Neuronal stem cell (in vitro differentiated cells): ENCODE data around the gene CIAPIN1.

Experiments
- DNase-seq: peaks from one replicate; pipeline ENCODE4 v3.0.0-alpha.2; 2013; ENCODE audit warnings: low spot score
- H2AFZ ChIP-seq: one replicate; pipeline ENCODE4 v1.6.1; 2013; ENCODE audit warnings: mild to moderate bottlenecking, low read length, inconsistent platforms
- H2AK5ac ChIP-seq: 2 replicates; pipeline ENCODE4 v1.6.1; 2013; ENCODE audit warnings: low read depth, mild to moderate bottlenecking, inconsistent platforms, low read length, moderate library complexity, mixed read lengths
- H2BK120ac ChIP-seq: 2 replicates; pipeline ENCODE4 v1.6.1; 2013; ENCODE audit warnings: low read depth, mild to moderate bottlenecking, inconsistent platforms, low read length, moderate library complexity, mixed read lengths
- H2BK12ac ChIP-seq: one replicate; pipeline ENCODE4 v1.6.1; 2013; ENCODE audit warnings: low read length, inconsistent platforms
- H2BK15ac ChIP-seq: 2 replicates; pipeline ENCODE4 v1.6.1; 2013; ENCODE audit warnings: mild to moderate bottlenecking, low read length, inconsistent platforms, mixed read lengths
- H2BK5ac ChIP-seq: one replicate; pipeline ENCODE4 v1.6.1; 2013; ENCODE audit warnings: inconsistent platforms, mild to moderate bottlenecking, low read length, moderate library complexity
- H3K14ac ChIP-seq: one replicate; pipeline ENCODE4 v1.6.1; 2013; ENCODE audit warnings: low read length, inconsistent platforms
- H3K18ac ChIP-seq: 2 replicates; pipeline ENCODE4 v1.6.1; 2013; ENCODE audit warnings: low read length, inconsistent platforms
- H3K23ac ChIP-seq: 2 replicates; pipeline ENCODE4 v1.6.1; 2013; ENCODE audit warnings: low read depth, mild to moderate bottlenecking, mixed read lengths, low read length, inconsistent platforms; ENCODE audit not compliant: poor library complexity
- H3K27ac ChIP-seq: replicated peaks from 3 replicates; pipeline ENCODE4 v1.5.1; 2013; ENCODE audit warnings: low read length, inconsistent platforms
- H3K27me3 ChIP-seq, 3 experiments: 2 replicates each; pipeline ENCODE4 v1.6.1; 2013; ENCODE audit warnings: low read length in 3 of 3, mild to moderate bottlenecking in 2 of 3, inconsistent platforms in 1 of 3, low read depth in 1 of 3, mixed read lengths in 1 of 3, moderate library complexity in 1 of 3; ENCODE audit not compliant: control insufficient read depth in 3 of 3, insufficient read depth in 3 of 3
- H3K36me3 ChIP-seq, 2 donors: replicated peaks in 1 of 2; 2 replicates each; pipeline ENCODE4 v1.6.1; 2013; ENCODE audit warnings: low read length in 2 of 2; ENCODE audit not compliant: control insufficient read depth in 2 of 2, insufficient read depth in 2 of 2
- H3K4ac ChIP-seq: 2 replicates; pipeline ENCODE4 v1.6.1; 2013; ENCODE audit warnings: inconsistent platforms, mild to moderate bottlenecking, low read length, moderate library complexity
- H3K4me1 ChIP-seq, 2 donors: 1 replicate in 1 of 2; 2 replicates in 1 of 2; pipeline ENCODE4 v1.6.1; 2013; ENCODE audit warnings: low read length in 2 of 2, low read depth in 1 of 2; ENCODE audit not compliant: control insufficient read depth in 2 of 2, insufficient read depth in 1 of 2
- H3K4me2 ChIP-seq: one replicate; pipeline ENCODE4 v1.6.1; 2013; ENCODE audit warnings: mild to moderate bottlenecking, low read length, inconsistent platforms; ENCODE audit not compliant: insufficient read depth, poor library complexity, severe bottlenecking
- H3K4me3 ChIP-seq, 2 donors: 2 replicates each; pipeline ENCODE4 v1.5.1; 2013; ENCODE audit warnings: low read length in 2 of 2, mild to moderate bottlenecking in 2 of 2, inconsistent platforms in 1 of 2, moderate library complexity in 1 of 2
- H3K79me1 ChIP-seq: one replicate; pipeline ENCODE4 v1.6.1; 2013; ENCODE audit warnings: low read depth, mild to moderate bottlenecking, inconsistent platforms, low read length, moderate library complexity
- H3K9ac ChIP-seq: one replicate; pipeline ENCODE4 v1.6.1; 2013; ENCODE audit warnings: mild to moderate bottlenecking, low read depth, low read length, inconsistent platforms; ENCODE audit not compliant: poor library complexity
- H3K9me3 ChIP-seq, 2 donors: replicated peaks in 1 of 2; 2 replicates each; pipeline versions ENCODE3 to v1.6.1; 2013; ENCODE audit warnings: low read length in 2 of 2, mild to moderate bottlenecking in 2 of 2, inconsistent platforms in 1 of 2, low read depth in 1 of 2, mixed read lengths in 1 of 2, moderate library complexity in 1 of 2; ENCODE audit not compliant: control insufficient read depth in 2 of 2, insufficient read depth in 1 of 2
- H4K8ac ChIP-seq: one replicate; pipeline ENCODE4 v1.6.1; 2013; ENCODE audit warnings: low read depth, mild to moderate bottlenecking, inconsistent platforms, low read length, moderate library complexity
- H4K91ac ChIP-seq: one replicate; pipeline ENCODE4 v1.6.1; 2013; ENCODE audit warnings: low read length, low read depth, mild to moderate bottlenecking, inconsistent platforms; ENCODE audit not compliant: poor library complexity
- WGBS, 2 donors: extraction: QIAGEN DNeasy Blood & Tissue Kit; methylation state at CpG; one replicate each; pipeline ENCODE4 v1.1.7; 2013; ENCODE audit warnings: missing lambda C conversion rate in 2 of 2, mixed read lengths in 1 of 2; ENCODE audit not compliant: insufficient read length in 2 of 2, insufficient replicate concordance in 1 of 2; ENCODE audit errors: extremely low coverage in 2 of 2; 5-methylcytosine and 5-hydroxymethylcytosine counted together

Gene CIAPIN1

DNA sequence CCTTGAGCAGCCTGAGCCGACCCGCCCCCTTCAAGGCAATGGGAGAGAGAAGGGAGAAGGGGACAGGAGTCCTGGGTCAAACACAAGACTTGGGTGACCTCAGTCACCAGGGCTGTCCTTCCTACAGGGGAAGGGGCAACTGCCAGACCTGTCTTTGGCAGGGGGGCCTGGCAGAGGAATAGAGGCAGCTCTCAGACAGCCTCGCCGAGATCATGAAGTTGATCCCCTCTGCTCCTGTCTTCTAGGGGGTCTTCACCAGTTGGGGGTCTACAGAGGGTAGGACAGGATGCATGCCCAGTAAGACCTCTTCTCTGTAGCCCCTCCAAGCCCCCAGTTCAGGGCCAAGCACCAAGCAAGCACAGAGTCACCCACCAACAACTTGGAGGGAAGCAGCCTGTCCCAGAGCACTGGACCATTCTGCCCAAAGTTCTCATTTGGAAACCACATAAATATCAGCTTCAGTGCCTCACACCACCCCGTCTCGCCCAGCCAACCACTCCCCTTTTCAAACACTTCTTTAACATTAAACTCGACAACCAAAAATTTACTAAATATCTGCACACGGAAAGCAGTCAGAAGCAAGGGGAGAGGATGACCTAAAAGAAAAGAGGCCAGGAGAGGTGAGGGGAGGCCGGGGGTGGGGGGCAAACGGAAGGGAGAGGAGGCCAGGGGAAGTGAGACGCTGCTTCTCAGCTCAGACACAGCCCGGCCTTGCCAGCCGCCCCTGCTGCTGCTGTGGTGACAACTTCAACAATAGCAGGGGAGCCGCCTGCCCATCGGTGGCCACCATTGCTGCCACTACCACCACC lies 31.4 kb upstream of the CIAPIN1 start:
- no peak overlapping the region for H2BK15ac ChIP-seq
- peak overlapping the region; percentile 46 to 62 for H3K4me3 ChIP-seq
- peak overlapping the region; percentile 64 for H3K9ac ChIP-seq
- peak overlapping the region; percentile 4 for H3K4ac ChIP-seq
- peak overlapping the region; percentile 86 for H3K18ac ChIP-seq
- H3K79me1 ChIP-seq = peaks cover 7% of the 10 kb centered on the region
- H2BK5ac ChIP-seq = no peak overlapping the region
- peaks cover 0 to 7% (median 0%) of the 10 kb centered on the region in 3 experiments for H3K27me3 ChIP-seq
- 100% methylated on average over 3 of the region's 15 CpGs; no CpG with 5 or more reads in 1 of the 2 donors for WGBS, 2 donors
- H3K14ac ChIP-seq = no peak overlapping the region
- no peak for DNase-seq
- H2BK120ac ChIP-seq = no peak overlapping the region
- H4K8ac ChIP-seq = no peak overlapping the region
- peak overlapping the region; percentile 87 for H2AK5ac ChIP-seq
- peak overlapping the region; percentile 87 for H2AFZ ChIP-seq
- H3K4me2 ChIP-seq = peak overlapping the region; percentile 66
- peaks cover 5 to 8% of the 10 kb centered on the region in 2 donors for H3K36me3 ChIP-seq
- H3K4me1 ChIP-seq = peaks cover 33 to 35% of the 10 kb centered on the region in 2 donors
- no peak overlapping the region for H4K91ac ChIP-seq
- peak overlapping the region; percentile 14 for H2BK12ac ChIP-seq
- no peak overlapping the region for H3K27ac ChIP-seq
- H3K9me3 ChIP-seq = no peaks in the 10 kb centered on the region
- peak overlapping the region; percentile 81 for H3K23ac ChIP-seq

- peak overlapping the region; percentile 71 for H3K14ac ChIP-seq
- peak overlapping the region; percentile 53 for H3K18ac ChIP-seq
- H2BK120ac ChIP-seq = no peak overlapping the region
- no peak overlapping the region for H3K4me3 ChIP-seq
- WGBS, 2 donors = no CpG with 5 or more reads among the region's 9 CpGs
- no peaks in the 10 kb centered on the region for H3K27me3 ChIP-seq
- peak overlapping the region; percentile 46 for H2BK5ac ChIP-seq
- no peak overlapping the region for H3K4me2 ChIP-seq
- H3K79me1 ChIP-seq = peaks cover 4% of the 10 kb centered on the region
- H2AFZ ChIP-seq = no peak overlapping the region
- no peak overlapping the region for H3K23ac ChIP-seq
- peaks cover 15 to 16% of the 10 kb centered on the region in 2 donors for H3K36me3 ChIP-seq
- no peak overlapping the region for H3K4ac ChIP-seq
- H2BK15ac ChIP-seq = peak overlapping the region; percentile 26
- H3K4me1 ChIP-seq = peaks cover 33 to 35% of the 10 kb centered on the region in 2 donors
- H3K9ac ChIP-seq = peak overlapping the region; percentile 30
- H3K9me3 ChIP-seq = no peaks in the 10 kb centered on the region
- H2BK12ac ChIP-seq = peak overlapping the region; percentile 75
- no peak overlapping the region for H4K91ac ChIP-seq
- H4K8ac ChIP-seq = peak overlapping the region; percentile 43
- peak overlapping the region; percentile 85 for H2AK5ac ChIP-seq
- DNase-seq = no peak
- H3K27ac ChIP-seq = no peak overlapping the region
These were observed 30.5 kb upstream of the CIAPIN1 start for GRCh38 chr16:57477531-57478202.

- H2AK5ac ChIP-seq = peak overlapping the region; percentile 86
- peaks cover 33 to 35% of the 10 kb centered on the region in 2 donors for H3K4me1 ChIP-seq
- no peak overlapping the region for H2BK15ac ChIP-seq
- peak overlapping the region; percentile 41 for H2BK12ac ChIP-seq
- H3K9me3 ChIP-seq = no peaks in the 10 kb centered on the region
- H3K18ac ChIP-seq = peak overlapping the region; percentile 57
- peak overlapping the region; percentile 89 for H3K14ac ChIP-seq
- WGBS, 2 donors = no CpG with 5 or more reads among the region's 6 CpGs
- H3K27me3 ChIP-seq = no peaks in the 10 kb centered on the region
- H3K27ac ChIP-seq = no peak overlapping the region
- no peak overlapping the region for H3K23ac ChIP-seq
- no peak overlapping the region for H3K4me2 ChIP-seq
- no peak overlapping the region for H3K9ac ChIP-seq
- H2BK5ac ChIP-seq = peak overlapping the region; percentile 62
- no peak overlapping the region for H3K4me3 ChIP-seq
- H2BK120ac ChIP-seq = no peak overlapping the region
- peaks cover 4% of the 10 kb centered on the region for H3K79me1 ChIP-seq
- H4K91ac ChIP-seq = no peak overlapping the region
- H2AFZ ChIP-seq = no peak overlapping the region
- peak overlapping the region; percentile 23 for H3K4ac ChIP-seq
- peak overlapping the region; percentile 43 for H4K8ac ChIP-seq
- DNase-seq = no peak
- peaks cover 23 to 24% of the 10 kb centered on the region in 2 donors for H3K36me3 ChIP-seq
These were observed 29.6 kb upstream of the CIAPIN1 start for GRCh38 chr16:57476546-57477410.
